ENCODE data around the gene POMT2.

Gene POMT2

DNA sequence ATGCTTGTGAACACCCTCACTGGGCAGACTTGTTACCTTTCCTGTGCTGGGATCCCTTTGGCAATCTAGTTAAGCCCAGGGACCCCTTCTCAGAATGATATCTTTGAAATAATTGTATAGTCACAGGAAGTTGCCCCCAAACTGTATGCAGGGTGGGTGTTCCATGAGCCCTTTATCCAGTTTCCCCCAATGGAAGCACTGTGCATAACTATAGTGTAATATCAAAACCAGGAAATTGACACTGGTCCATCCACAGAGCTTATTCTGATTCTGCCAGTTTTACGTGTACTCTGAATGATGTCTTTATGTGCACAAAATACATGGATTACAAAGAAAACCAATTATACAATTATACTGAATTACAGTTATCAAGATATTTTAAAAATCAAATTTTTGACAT is 73.9 kb downstream of the POMT2 start:
- TF ChIP-seq, protein P1, sequence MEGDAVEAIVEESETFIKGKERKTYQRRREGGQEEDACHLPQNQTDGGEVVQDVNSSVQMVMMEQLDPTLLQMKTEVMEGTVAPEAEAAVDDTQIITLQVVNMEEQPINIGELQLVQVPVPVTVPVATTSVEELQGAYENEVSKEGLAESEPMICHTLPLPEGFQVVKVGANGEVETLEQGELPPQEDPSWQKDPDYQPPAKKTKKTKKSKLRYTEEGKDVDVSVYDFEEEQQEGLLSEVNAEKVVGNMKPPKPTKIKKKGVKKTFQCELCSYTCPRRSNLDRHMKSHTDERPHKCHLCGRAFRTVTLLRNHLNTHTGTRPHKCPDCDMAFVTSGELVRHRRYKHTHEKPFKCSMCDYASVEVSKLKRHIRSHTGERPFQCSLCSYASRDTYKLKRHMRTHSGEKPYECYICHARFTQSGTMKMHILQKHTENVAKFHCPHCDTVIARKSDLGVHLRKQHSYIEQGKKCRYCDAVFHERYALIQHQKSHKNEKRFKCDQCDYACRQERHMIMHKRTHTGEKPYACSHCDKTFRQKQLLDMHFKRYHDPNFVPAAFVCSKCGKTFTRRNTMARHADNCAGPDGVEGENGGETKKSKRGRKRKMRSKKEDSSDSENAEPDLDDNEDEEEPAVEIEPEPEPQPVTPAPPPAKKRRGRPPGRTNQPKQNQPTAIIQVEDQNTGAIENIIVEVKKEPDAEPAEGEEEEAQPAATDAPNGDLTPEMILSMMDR (IDR thresholded peaks at IDR 0.05): no peak
- no peaks in the 10 kb centered on the region for H3K4me1 ChIP-seq (ENCODE audit: control insufficient read depth in 1 of 2, insufficient read depth in 1 of 2, low read depth in 1 of 2, low read length in 1 of 2)
- H3K4me3 ChIP-seq (ENCODE audit: low read depth in 1 of 2, low read length in 1 of 2): no peak overlapping the region
- H3K27ac ChIP-seq: no peak overlapping the region
- peaks cover 5% of the 10 kb centered on the region for H3K27me3 ChIP-seq
- no peaks in the 10 kb centered on the region for H3K36me3 ChIP-seq
- H3K9me3 ChIP-seq: no peaks in the 10 kb centered on the region

GRCh38 chr14:77245820-77246219 is 74.9 kb downstream of the POMT2 start:
- TF ChIP-seq, protein P1 (IDR thresholded peaks at IDR 0.05): no peak
- peaks cover 5% of the 10 kb centered on the region for H3K27me3 ChIP-seq
- no peaks in the 10 kb centered on the region for H3K36me3 ChIP-seq
- no peak overlapping the region for H3K27ac ChIP-seq
- no peaks in the 10 kb centered on the region for H3K4me1 ChIP-seq (ENCODE audit: control insufficient read depth in 1 of 2, insufficient read depth in 1 of 2, low read depth in 1 of 2, low read length in 1 of 2)
- no peaks in the 10 kb centered on the region for H3K9me3 ChIP-seq
- no peak overlapping the region for H3K4me3 ChIP-seq (ENCODE audit: low read depth in 1 of 2, low read length in 1 of 2)

DNA sequence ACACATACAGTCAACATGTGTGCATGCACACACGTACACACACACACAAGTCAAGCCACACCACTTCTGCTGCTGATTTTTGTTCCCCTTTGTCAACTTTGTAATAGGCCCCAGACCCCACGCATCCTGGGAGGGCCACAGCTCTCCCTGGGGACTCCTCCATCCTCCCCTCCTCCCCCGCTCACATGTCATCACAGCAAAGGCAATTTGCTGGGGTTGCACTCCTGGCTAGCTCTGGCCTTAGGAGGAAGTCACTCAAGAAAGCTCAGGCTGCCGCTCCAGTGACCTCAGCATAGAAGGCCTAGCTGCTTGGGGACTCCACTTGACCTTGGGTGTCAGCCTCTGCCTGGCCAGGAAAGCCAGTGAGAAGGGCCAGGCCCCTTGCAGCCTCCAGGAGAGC is 76.8 kb downstream of the POMT2 start:
- Histone ChIP-seq H3K9me3 (no peaks in the 10 kb centered on the region), H3K36me3 (no peaks in the 10 kb centered on the region), H3K27me3 (peaks cover 5% of the 10 kb centered on the region), H3K4me3 (ENCODE audit: low read depth in 1 of 2, low read length in 1 of 2) (no peak overlapping the region), H3K27ac (no peak overlapping the region), H3K4me1 (ENCODE audit: control insufficient read depth in 1 of 2, insufficient read depth in 1 of 2, low read depth in 1 of 2, low read length in 1 of 2) (no peaks in the 10 kb centered on the region)
- TF ChIP-seq, protein P1 (IDR thresholded peaks at IDR 0.05): no peak

- TF ChIP-seq, protein P1 (IDR thresholded peaks at IDR 0.05): no peak
- H3K27me3 ChIP-seq: peaks cover 5% of the 10 kb centered on the region
- H3K36me3 ChIP-seq: no peaks in the 10 kb centered on the region
- H3K4me1 ChIP-seq (ENCODE audit: control insufficient read depth in 1 of 2, insufficient read depth in 1 of 2, low read depth in 1 of 2, low read length in 1 of 2): no peaks in the 10 kb centered on the region
- no peak overlapping the region for H3K4me3 ChIP-seq (ENCODE audit: low read depth in 1 of 2, low read length in 1 of 2)
- no peaks in the 10 kb centered on the region for H3K9me3 ChIP-seq
- no peak overlapping the region for H3K27ac ChIP-seq
Observed at GRCh38 chr14:77242752-77243151, 77.9 kb downstream of the POMT2 start.

GRCh38 chr14:77241955-77242354 is 78.7 kb downstream of the POMT2 start:
- TF ChIP-seq, protein P1 (IDR thresholded peaks at IDR 0.05): no peak
- Histone ChIP-seq H3K27ac (no peak overlapping the region), H3K36me3 (no peaks in the 10 kb centered on the region), H3K27me3 (peaks cover 5% of the 10 kb centered on the region), H3K4me1 (ENCODE audit: control insufficient read depth in 1 of 2, insufficient read depth in 1 of 2, low read depth in 1 of 2, low read length in 1 of 2) (no peaks in the 10 kb centered on the region), H3K9me3 (no peaks in the 10 kb centered on the region), H3K4me3 (ENCODE audit: low read depth in 1 of 2, low read length in 1 of 2) (no peak overlapping the region)

DNA sequence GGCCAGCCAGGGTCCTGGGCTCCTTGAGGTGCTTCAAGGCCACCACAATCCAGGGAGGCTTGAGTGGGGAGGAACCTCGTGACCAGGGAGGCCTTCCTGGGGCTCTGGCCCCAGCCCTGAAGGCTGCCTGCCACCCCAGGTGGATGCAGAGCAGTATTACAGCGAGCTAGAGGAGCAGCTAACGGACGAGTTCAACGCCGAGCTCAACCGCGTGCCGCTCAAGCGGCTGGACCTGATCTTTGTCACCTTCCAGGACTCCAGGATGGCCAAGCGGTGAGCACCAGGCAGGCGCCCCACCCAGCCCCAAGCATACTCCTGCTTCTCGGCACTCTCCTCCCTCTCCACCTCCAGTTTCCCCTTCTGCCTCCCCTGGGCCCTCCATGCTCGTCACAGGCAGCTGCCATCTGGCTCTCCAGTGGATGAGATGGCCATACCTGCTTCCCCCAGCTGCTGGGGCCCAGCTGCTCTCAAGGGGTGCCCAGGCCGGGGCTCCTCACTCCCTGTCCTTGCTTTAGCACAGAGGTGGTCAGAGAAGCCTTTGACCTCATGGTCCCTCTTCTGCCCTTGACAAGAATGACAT is 80.3 kb downstream of the POMT2 start:
- TF ChIP-seq, protein P1 (IDR thresholded peaks at IDR 0.05): no peak
- H3K36me3 ChIP-seq: no peaks in the 10 kb centered on the region
- H3K4me3 ChIP-seq (ENCODE audit: low read depth in 1 of 2, low read length in 1 of 2): no peak overlapping the region
- no peaks in the 10 kb centered on the region for H3K9me3 ChIP-seq
- H3K27ac ChIP-seq: no peak overlapping the region
- peaks cover 5% of the 10 kb centered on the region for H3K27me3 ChIP-seq
- H3K4me1 ChIP-seq (ENCODE audit: control insufficient read depth in 1 of 2, insufficient read depth in 1 of 2, low read depth in 1 of 2, low read length in 1 of 2): no peaks in the 10 kb centered on the region
